ENCODE data around the gene TMEM39A. TPM values are rescaled to one million over a fixed set of nuclear protein-coding genes. Genes with fewer than 3 reads are reported as not detected.

The TMEM39A gene
- total and polyA plus RNA-seq, 2 donors (not counting 3 experiments of a cell fraction or from before 2014, with no cell fraction given): 44.6 to 56.0 TPM

GRCh38 chr3:119418641-119419040, 44.8 kb downstream of the TMEM39A start:
- Histone ChIP-seq H2AFZ (ENCODE audit: low read depth, low read length) (no peak overlapping the region), H3K4me3 (replicated peaks in 1 of 3; ENCODE audit: insufficient read depth in 1 of 3, low read depth in 1 of 3, low read length in 3 of 3) (no peak overlapping the region), H3K9me1 (replicated peaks; ENCODE audit: control insufficient read depth, extremely low read depth, insufficient read depth, low read length) (peaks cover 3% of the 10 kb centered on the region), H4K20me1 (replicated peaks; ENCODE audit: control insufficient read depth, extremely low read depth, insufficient read depth, low read length) (no peaks in the 10 kb centered on the region), H3K79me2 (ENCODE audit: control insufficient read depth, insufficient read depth, low read length) (no peaks in the 10 kb centered on the region), H3K9ac (replicated peaks; ENCODE audit: extremely low read depth, insufficient read depth, low read length) (no peak overlapping the region), H3K9me3 (replicated peaks; ENCODE audit: control insufficient read depth, insufficient read depth, low read length) (no peaks in the 10 kb centered on the region), H3K4me1 (ENCODE audit: control insufficient read depth, extremely low read depth, insufficient read depth, low read length) (no peaks in the 10 kb centered on the region), H3K4me2 (ENCODE audit: insufficient read depth, low read length) (no peak overlapping the region), H3K27me3 (ENCODE audit: control insufficient read depth in 2 of 2, insufficient read depth in 2 of 2, low read length in 2 of 2) (no peaks in the 10 kb centered on the region), H3K27ac (ENCODE audit: insufficient read depth, low read depth, low read length) (no peak overlapping the region), H3K36me3 (ENCODE audit: control insufficient read depth in 2 of 2, extremely low read depth in 1 of 2, insufficient read depth in 2 of 2, low read length in 2 of 2) (peaks cover 14 to 25% of the 10 kb centered on the region in 2 experiments)
- CTCF ChIA-PET: no interaction called here
- intact Hi-C loops (cut with micrococcal nuclease) (no loop called here), dilution Hi-C loops (cut with MboI; ENCODE audit: extremely low pct_ligation_motif_present, low sequenced_read_pairs) (no loop called here)
- POLR2A ChIA-PET: no interaction called here
- BruUV-seq (replicated peaks): no TSS peak
- FAIRE-seq (no peak), DNase-seq (ENCODE audit: low read depth, low spot score) (no peak)
- TF ChIP-seq POLR2AphosphoS5 (IDR thresholded peaks at IDR 0.05; ENCODE audit: insufficient read depth, low read depth, low read length) (no peak), GATA2 (IDR thresholded peaks at IDR 0.05; ENCODE audit: insufficient read depth, insufficient read length, low read depth, low read length) (no peak), JUN (IDR thresholded peaks at IDR 0.05; ENCODE audit: borderline replicate concordance, insufficient read depth, insufficient read length, low read depth) (no peak), FOS (IDR thresholded peaks at IDR 0.05; ENCODE audit: borderline replicate concordance, insufficient read depth, low read length) (no peak), MYC (IDR thresholded peaks at IDR 0.05; ENCODE audit: low read depth, low read length) (no peak), EZH2 (IDR thresholded peaks at IDR 0.05; ENCODE audit: borderline replicate concordance, low read depth, low read length, severe bottlenecking) (no peak), POLR2A (IDR thresholded peaks at IDR 0.05; ENCODE audit: low read depth, low read length) (no peak)
- TF ChIP-seq, protein P1, sequence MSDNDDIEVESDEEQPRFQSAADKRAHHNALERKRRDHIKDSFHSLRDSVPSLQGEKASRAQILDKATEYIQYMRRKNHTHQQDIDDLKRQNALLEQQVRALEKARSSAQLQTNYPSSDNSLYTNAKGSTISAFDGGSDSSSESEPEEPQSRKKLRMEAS (IDR thresholded peaks at IDR 0.05; ENCODE audit: insufficient read depth, insufficient read length): no peak
- TF ChIP-seq, protein P2, sequence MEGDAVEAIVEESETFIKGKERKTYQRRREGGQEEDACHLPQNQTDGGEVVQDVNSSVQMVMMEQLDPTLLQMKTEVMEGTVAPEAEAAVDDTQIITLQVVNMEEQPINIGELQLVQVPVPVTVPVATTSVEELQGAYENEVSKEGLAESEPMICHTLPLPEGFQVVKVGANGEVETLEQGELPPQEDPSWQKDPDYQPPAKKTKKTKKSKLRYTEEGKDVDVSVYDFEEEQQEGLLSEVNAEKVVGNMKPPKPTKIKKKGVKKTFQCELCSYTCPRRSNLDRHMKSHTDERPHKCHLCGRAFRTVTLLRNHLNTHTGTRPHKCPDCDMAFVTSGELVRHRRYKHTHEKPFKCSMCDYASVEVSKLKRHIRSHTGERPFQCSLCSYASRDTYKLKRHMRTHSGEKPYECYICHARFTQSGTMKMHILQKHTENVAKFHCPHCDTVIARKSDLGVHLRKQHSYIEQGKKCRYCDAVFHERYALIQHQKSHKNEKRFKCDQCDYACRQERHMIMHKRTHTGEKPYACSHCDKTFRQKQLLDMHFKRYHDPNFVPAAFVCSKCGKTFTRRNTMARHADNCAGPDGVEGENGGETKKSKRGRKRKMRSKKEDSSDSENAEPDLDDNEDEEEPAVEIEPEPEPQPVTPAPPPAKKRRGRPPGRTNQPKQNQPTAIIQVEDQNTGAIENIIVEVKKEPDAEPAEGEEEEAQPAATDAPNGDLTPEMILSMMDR (IDR thresholded peaks at IDR 0.05; ENCODE audit: extremely low read depth in 1 of 2, insufficient read depth in 1 of 2, low read depth in 1 of 2, low read length in 2 of 2): no peak

Data from endothelial cell of umbilical vein (primary cell).